Inflammatory macrophage (primary cell): ENCODE data around the gene DNAAF3.
A peak's percentile ranks its signal among the peaks of the same experiment; 100 is the strongest.
"Not testable (repeated sequence)": the region's sequence is repeated elsewhere in the genome, so short reads cannot be mapped to it uniquely, and the experiment has no call there.

Experiments
- DNase-seq, 2 donors: peaks; one replicate each; pipeline ENCODE4 v3.0.0-alpha.2; 2020 to 2022

Gene DNAAF3

DNA sequence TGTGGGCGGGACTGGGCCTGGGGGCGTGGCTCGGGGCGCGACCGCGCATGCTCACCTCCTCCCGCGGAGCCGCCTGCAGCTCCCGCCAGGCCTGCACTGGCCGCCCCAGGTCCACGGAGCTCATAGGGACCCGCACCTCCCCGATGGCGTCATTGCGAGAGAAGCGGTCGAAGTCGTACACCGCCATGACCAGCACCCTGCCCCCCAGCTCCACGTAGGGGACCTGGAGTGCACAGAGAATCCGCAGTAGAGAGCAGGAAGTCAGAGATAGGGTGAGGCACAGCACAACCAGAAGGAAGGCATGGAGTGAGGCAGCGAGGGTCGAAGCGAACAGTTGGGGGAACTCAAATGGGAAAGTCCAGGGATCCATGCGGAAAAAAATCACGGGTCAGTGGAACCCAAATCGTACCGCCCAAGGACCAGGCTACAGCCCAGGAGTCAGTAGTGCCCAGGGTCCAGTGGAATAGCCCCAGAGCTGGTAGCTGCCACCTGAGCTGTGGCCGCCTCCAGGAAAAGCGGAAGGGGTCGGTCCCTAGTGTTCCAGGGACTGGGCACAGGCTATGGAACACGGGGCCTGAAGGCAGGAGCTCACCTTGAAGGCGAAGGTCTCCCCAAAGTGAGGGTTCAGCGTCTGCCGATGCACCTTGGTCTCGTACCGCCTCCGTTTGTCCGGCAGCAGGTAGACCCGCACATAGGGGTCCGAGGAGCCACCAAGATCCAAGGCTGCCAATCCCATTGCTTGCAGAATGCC lies 8.9 kb upstream of the DNAAF3 start:
- no peak for DNase-seq

GRCh38 chr19:55174425-55175116 lies 8.2 kb upstream of the DNAAF3 start:
- no peak for DNase-seq

- DNase-seq = peak; percentile 9 to 11
Measured at GRCh38 chr19:55173714-55174409, 7.4 kb upstream of the DNAAF3 start.

DNA sequence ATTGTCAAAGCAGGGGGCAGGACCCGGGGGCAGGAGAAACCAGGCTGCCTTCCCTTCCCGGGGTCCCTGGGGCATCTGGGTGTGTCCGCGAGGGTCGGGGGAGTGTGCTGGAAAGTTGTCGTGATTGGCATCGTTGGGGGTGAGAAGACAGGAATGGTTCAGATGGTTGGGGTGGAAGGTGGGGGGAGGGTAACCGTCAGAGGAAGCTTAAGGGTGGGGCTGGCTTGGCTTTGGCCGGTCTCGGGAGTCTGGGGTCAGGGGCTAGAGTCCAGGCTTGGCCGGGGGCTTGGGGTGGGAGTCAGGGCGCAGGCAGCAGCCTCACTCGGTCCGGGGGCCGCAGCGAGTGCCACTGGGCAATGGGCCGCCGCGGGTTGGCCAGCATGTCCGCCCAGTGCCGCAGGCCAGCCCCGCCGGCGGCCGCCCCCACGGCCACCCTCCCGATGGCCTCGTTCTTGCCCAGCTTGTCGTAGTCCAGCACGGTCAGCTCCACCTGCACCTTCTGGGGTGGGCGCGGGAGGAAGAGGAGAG lies 6.8 kb upstream of the DNAAF3 start:
- no peak for DNase-seq

DNA sequence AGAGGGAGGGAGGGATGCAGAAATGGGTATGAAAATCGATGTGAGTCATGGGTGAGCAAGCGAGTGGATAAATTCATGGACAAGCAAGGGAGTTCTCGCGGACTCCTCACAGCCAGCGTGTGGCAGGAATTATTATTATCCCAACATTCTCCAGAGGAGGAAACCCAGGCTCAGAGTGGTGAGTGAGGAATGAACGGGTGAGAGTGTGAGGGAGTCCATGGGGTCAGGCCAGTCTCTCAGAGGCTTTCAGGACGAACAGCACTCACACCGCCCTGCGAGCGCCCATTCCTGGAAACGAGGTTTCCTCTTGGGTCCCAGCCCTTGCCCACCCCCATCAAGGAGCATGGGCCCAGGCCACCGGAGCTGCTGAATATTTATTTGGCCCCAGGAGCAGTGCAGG lies 6.3 kb upstream of the DNAAF3 start:
- DNase-seq = no peak

GRCh38 chr19:55172318-55172717 lies 5.9 kb upstream of the DNAAF3 start:
- not testable (repeated sequence) for DNase-seq

- no peak for DNase-seq
Measured at GRCh38 chr19:55171440-55171839, 5.0 kb upstream of the DNAAF3 start.

- no peak for DNase-seq
Measured at GRCh38 chr19:55169136-55169535, 2.7 kb upstream of the DNAAF3 start.

- DNase-seq = peak; percentile 47 to 68
Measured at GRCh38 chr19:55165952-55166529, 372 bp downstream of the DNAAF3 start.

DNA sequence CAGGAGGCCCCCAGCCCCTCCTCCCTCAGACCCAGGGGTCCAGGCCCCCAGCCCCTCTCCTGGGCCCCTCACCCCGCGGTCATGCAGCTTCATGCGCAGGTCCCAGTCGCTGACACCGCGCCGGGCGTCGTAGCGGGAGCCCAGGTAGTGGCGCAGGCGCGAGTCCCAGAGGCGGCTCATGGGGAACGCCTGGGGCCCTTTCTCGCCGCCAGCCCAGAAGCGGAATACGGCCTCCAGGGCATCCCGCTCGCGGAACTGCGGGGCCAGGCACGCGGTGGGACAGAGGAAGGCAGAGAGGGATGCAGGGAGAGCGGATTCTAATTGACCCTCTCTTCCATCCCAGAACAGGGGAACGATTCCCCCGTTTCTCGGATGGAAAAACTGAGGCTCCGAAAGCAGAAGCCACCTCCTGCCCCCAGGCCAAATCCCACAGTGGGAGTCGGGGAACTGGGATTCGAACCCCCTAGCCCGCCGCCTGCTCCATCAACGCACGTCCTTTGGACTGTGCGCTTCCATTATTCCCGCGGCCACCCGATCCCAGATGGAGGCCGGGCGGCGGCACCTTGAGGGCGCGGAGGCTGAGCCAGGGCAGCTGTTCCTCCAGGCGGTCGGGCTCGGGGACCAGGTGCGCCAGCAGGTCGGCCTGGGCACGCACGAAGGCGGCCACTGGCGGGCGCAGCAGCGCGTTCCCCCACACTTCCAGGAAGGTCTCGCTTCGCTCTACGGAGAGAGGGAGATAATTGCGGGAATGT lies 4.7 kb downstream of the DNAAF3 start:
- DNase-seq = no peak

GRCh38 chr19:55160986-55161365 lies 5.4 kb downstream of the DNAAF3 start:
- DNase-seq = no peak

DNA sequence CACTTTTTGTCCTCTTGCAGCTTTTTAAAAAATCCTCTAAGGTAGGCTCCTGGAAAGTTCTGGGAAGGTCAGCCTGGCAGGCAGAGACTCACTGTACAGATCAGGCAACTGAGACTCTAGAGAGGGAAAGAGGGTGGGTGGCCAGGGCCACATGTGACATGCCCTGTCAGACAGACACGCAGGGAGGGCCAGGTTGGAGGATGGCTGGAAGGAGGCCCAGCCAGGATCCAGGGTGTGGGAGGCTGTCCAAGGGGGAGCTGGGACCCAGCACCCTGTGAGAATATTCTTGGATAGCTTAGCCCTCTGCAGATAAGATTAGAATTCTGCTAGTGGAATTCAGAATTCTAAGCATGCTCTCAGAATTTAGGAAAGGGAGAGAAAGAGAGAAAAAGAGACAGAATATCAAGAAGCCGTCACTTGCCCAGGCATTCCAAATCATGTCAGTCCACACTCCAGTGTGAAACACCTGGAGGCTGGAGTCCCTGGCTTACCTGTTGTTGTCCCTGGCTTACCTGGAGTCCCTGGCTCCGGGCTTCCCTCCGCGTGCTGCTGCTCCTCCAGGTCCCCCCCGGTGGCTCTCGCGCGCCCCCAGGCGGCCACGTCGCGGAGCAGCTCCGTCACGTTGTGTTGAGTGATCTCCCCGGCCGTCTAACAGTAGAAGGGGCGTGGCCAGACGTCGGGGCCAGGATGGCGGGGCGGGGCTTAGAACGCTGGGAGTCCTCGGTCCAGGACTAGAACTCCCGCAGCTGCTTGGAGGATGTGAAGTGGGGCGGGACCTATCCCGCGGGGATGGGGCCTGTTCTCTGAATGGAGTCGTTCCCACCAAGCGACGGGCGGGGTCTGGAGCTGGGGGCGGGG lies 6.1 kb downstream of the DNAAF3 start:
- peak; percentile 88 to 90 for DNase-seq

DNA sequence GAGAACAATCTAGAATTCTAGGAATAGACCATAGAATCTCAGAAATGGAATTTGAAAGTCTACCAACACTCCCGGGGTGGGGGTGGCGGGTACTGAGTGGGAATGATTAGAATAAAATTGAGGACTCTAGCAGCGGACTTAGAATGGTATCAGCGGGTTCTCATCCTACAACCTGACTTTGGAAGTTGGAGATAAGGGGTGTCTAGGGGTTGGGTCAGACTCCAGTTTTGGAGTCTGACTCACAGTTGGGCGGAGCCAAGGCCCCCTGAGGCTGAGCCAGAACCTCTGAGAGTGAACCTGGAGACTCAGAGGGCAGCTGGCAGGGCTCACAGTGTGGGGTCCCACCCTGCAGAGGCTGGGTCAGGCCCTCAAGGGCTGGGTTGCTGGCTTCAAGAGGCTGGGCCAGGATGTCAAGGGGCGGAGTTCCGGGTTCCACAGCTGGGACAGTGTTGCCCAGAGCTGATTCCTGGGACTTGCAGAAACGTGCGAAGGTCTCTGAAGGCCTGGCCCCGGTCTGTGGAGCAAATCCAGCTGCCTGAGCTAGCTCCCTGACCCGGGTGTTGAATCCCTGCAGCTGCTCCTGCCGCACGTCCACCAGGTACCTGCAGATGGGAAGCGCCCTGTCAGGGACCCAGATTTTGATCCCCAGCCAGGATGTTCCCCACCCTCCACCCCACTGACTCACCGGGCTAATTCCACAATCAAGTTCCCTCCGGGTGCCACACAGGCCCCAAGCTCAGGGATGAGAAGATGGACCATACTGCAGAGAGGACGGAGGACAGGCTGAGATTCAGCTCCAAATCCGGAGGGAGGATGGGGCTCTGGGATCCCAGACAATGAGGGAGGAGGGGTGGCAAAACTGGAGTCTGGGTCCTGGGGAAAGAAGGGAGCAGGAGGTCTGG lies 7.3 kb downstream of the DNAAF3 start:
- DNase-seq = no peak

GRCh38 chr19:55158423-55158822 lies 8.0 kb downstream of the DNAAF3 start:
- no peak for DNase-seq

DNA sequence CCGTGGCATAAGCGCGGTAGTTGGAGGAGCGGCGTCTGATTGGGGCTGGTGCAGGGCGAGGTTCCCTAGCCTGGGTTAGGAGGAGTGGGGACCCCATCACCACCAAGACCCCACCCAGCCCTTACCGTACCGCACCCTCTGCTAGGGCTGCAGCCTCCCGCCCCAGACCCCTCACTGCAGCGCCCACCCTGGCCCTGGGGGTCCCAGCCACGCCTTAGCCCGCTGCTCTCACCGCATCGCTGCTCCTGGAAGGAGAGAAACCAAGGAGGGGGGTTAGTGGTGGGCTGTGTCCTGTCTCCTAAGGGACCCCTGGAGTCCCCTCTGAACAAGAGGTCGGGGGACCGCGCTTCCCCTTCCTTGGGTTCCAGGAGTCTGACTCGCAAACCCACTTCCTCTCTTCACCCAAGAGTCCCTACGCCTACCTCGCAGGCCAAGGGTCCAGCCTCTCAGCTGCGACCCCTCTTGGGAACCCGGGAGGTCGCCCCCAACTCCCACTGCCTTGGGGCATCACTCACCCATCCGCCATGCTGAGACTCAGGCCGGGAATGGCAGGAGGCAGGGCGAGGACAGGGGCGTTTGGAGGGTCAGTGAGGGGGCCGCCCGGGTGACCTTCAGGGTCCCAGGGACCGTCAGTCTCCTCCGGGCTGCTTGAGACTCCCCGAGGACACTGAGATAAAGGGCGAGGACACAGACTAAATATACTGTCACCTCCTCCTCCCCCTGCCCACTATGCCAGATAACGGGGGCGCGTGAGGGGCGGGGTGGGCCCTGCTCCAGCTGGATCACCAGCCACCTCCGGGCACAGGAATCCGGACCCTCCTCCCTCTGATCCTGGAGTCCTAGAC lies 9.1 kb downstream of the DNAAF3 start, which contains the start of gene TNNI3:
Gene TNNI3, minus strand, starts transcription at position 669 of the 845 bp plus-strand sequence. Its CDS starts 143 bp downstream, at position 526.
- no peak for DNase-seq

DNA sequence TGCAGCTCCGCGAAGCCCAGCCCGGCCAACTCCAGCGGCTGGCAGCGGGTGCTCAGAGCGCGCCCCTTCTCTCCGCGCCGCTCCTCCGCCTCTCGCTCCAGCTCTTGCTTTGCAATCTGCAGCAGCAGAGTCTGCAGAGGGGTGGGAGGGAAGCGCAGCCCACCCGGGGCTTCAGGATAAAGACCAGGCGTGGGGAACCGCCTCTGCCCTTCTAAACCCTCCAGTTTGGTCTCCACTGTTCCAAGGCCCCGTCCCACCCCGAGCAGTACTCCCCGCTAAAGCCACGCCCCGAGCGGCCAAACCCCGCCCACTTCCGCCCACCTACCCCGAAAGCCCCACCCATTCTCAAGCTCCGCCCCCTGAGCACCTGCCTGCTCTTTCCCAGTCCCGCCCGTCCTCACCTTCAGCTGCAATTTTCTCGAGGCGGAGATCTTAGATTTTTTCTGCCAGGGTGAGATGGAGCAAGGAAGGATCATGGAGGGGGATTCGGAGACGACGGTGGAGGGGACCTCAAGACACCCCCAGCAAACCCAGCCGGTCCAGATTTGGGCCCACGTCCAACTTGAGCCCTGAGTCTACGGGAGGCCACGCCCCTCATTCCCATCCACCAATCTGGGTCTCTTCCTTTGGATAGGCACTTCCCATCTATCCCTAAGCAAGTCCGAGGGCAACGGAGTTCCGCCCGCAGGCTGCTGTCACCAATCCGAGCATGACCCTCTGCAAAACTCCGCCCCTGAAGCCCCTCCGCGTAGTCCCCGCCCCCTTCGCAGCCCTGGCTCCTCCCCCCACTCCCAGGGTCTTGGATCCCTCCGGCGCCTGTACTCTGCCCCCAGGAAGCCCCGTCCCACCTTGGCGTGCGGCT lies 10.0 kb downstream of the DNAAF3 start:
- DNase-seq = peak; percentile 7 to 27

DNA sequence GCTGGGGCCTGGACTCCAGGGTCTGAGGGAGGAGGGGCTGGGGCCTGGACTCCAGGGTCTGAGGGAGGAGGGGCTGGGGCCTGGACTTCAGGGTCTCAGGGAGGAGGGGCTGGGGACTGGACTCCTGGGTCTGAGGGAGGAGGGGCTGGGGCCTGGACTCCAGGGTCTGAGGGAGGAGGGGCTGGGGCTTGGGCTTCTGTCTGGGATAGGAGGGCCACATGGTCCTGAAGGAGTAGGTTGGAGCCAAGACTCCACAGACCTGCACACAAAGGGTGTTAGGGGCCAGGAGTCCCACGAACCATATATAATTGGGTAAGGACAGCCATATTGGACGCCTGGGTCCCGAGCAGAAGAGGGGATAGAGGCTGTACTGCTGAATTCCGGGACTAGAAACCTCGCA lies 10.6 kb downstream of the DNAAF3 start:
- DNase-seq = not testable (repeated sequence)

- no peak for DNase-seq
Measured at GRCh38 chr19:55153652-55154264, 12.7 kb downstream of the DNAAF3 start.
